Uterus (tissue), 4 donors: ENCODE results near the gene RNF175. TPM values are rescaled to one million over a fixed set of nuclear protein-coding genes. Genes with fewer than 3 reads are reported as not detected.

Experiments used
- DNase-seq, 2 donors: peaks; one replicate each; pipeline ENCODE4 v3.0.0-alpha.2; 2019 to 2020
- H3K27ac ChIP-seq, 2 donors: fragments of 200-600 bp; sonication (generic); 1 replicate in 1 of 2; 2 replicates in 1 of 2; pipeline ENCODE4 v1.5.1; 2016 to 2018
- H3K27me3 ChIP-seq, 2 donors: fragments of 200-600 bp; sonication (generic); one replicate each; pipeline ENCODE4 v1.5.1; 2018 to 2019; ENCODE audit warnings: control low read depth in 1 of 2
- H3K36me3 ChIP-seq, 2 donors: fragments of 200-600 bp; sonication (generic); one replicate each; pipeline ENCODE4 v1.5.1; 2019; ENCODE audit warnings: control low read depth in 1 of 2
- H3K4me1 ChIP-seq, 2 donors: fragments of 200-600 bp; sonication (generic); one replicate each; pipeline ENCODE4 v1.5.1; 2018 to 2019; ENCODE audit warnings: control low read depth in 1 of 2
- H3K4me3 ChIP-seq, 2 donors: fragments of 200-600 bp; sonication (generic); 1 replicate in 1 of 2; 2 replicates in 1 of 2; pipeline ENCODE4 v1.5.1; 2018 to 2019; ENCODE audit warnings: mild to moderate bottlenecking in 1 of 2
- H3K9me3 ChIP-seq, 2 donors: fragments of 200-600 bp; sonication (generic); one replicate each; pipeline ENCODE4 v1.5.1; 2019; ENCODE audit warnings: control low read depth in 1 of 2
- POLR2A ChIP-seq, 2 donors: fragments of 450-650 bp; IDR thresholded peaks; one replicate each; pipeline ENCODE4 v1.6.1; 2016; ENCODE audit warnings: antibody characterized with exemption in 2 of 2, mild to moderate bottlenecking in 1 of 2, moderate library complexity in 1 of 2
- intact Hi-C: fragments of 100-400 bp; cut with DNase I; formaldehyde crosslinking; loops from one replicate; pipeline ENCODE4 v1.15.1; 2023; ENCODE audit warnings: low total_unique reads
- total RNA-seq, 4 donors: library from RNA; depleted of rRNA in 3 of 4; stranded (reverse); fragments of >200 nt in 3 of 4; gene quantifications; one replicate each; pipeline versions ENCODE4 v1.1.0 to v1.2.4, GENCODE V29; 2014 to 2023
- TF ChIP-seq, protein P1 (sequence below), 4 experiments: fragments of 200-600 bp in 2 of 4; fragments of 450-650 bp in 2 of 4; sonication (generic) in 2 of 4; IDR thresholded peaks; one replicate each; pipeline ENCODE4 v1.5.1; 2016 to 2019; ENCODE audit warnings: antibody characterized with exemption in 4 of 4, mild to moderate bottlenecking in 2 of 4, moderate library complexity in 1 of 4
- donor health status: DM: yes; HTN: yes; CAD: no.

Gene RNF175
- total RNA-seq, 4 donors from 2014 or later: 3.9 TPM; not detected in 3

GRCh38 chr4:153788051-153788412, 28.2 kb upstream of the RNF175 start:
- Histone ChIP-seq H3K27ac (no peak overlapping the region), H3K4me3 (no peak overlapping the region), H3K36me3 (no peaks in the 10 kb centered on the region), H3K9me3 (no peaks in the 10 kb centered on the region), H3K27me3 (peaks cover 10 to 34% of the 10 kb centered on the region in 2 donors), H3K4me1 (peaks cover 0 to 6% of the 10 kb centered on the region in 2 donors)
- DNase-seq: no peak
- TF ChIP-seq, protein P1, sequence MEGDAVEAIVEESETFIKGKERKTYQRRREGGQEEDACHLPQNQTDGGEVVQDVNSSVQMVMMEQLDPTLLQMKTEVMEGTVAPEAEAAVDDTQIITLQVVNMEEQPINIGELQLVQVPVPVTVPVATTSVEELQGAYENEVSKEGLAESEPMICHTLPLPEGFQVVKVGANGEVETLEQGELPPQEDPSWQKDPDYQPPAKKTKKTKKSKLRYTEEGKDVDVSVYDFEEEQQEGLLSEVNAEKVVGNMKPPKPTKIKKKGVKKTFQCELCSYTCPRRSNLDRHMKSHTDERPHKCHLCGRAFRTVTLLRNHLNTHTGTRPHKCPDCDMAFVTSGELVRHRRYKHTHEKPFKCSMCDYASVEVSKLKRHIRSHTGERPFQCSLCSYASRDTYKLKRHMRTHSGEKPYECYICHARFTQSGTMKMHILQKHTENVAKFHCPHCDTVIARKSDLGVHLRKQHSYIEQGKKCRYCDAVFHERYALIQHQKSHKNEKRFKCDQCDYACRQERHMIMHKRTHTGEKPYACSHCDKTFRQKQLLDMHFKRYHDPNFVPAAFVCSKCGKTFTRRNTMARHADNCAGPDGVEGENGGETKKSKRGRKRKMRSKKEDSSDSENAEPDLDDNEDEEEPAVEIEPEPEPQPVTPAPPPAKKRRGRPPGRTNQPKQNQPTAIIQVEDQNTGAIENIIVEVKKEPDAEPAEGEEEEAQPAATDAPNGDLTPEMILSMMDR (IDR thresholded peaks at IDR 0.05): no peak
- no peak for TF ChIP-seq POLR2A (IDR thresholded peaks at IDR 0.05)
- intact Hi-C loops: no loop called here

GRCh38 chr4:153787575-153787974, 27.8 kb upstream of the RNF175 start:
- Histone ChIP-seq H3K9me3 (no peaks in the 10 kb centered on the region), H3K36me3 (no peaks in the 10 kb centered on the region), H3K4me1 (peaks cover 0 to 6% of the 10 kb centered on the region in 2 donors), H3K27ac (no peak overlapping the region), H3K27me3 (peaks cover 10 to 31% of the 10 kb centered on the region in 2 donors), H3K4me3 (no peak overlapping the region)
- intact Hi-C loops: no loop called here
- no peak for DNase-seq
- TF ChIP-seq, protein P1 (IDR thresholded peaks at IDR 0.05): no peak
- TF ChIP-seq POLR2A (IDR thresholded peaks at IDR 0.05): no peak

- intact Hi-C loops: no loop called here
- H3K9me3 ChIP-seq: no peaks in the 10 kb centered on the region
- peaks cover 10 to 28% of the 10 kb centered on the region in 2 donors for H3K27me3 ChIP-seq
- no peak overlapping the region for H3K4me3 ChIP-seq
- DNase-seq: no peak
- H3K36me3 ChIP-seq: no peaks in the 10 kb centered on the region
- H3K27ac ChIP-seq: no peak overlapping the region
- peaks cover 0 to 6% of the 10 kb centered on the region in 2 donors for H3K4me1 ChIP-seq
- TF ChIP-seq, protein P1 (IDR thresholded peaks at IDR 0.05): no peak
- TF ChIP-seq POLR2A (IDR thresholded peaks at IDR 0.05): no peak
Observed at GRCh38 chr4:153787061-153787560, 27.3 kb upstream of the RNF175 start.

GRCh38 chr4:153785910-153786721, 26.3 kb upstream of the RNF175 start:
- Histone ChIP-seq H3K4me1 (peaks cover 0 to 6% of the 10 kb centered on the region in 2 donors), H3K36me3 (no peaks in the 10 kb centered on the region), H3K4me3 (no peak overlapping the region), H3K9me3 (no peaks in the 10 kb centered on the region), H3K27me3 (peaks cover 10 to 19% of the 10 kb centered on the region in 2 donors), H3K27ac (no peak overlapping the region)
- intact Hi-C loops: no loop called here
- no peak for DNase-seq
- TF ChIP-seq, protein P1 (IDR thresholded peaks at IDR 0.05): peak in 2 of 4 experiments; percentile 32 to 34
- TF ChIP-seq POLR2A (IDR thresholded peaks at IDR 0.05): no peak

DNA sequence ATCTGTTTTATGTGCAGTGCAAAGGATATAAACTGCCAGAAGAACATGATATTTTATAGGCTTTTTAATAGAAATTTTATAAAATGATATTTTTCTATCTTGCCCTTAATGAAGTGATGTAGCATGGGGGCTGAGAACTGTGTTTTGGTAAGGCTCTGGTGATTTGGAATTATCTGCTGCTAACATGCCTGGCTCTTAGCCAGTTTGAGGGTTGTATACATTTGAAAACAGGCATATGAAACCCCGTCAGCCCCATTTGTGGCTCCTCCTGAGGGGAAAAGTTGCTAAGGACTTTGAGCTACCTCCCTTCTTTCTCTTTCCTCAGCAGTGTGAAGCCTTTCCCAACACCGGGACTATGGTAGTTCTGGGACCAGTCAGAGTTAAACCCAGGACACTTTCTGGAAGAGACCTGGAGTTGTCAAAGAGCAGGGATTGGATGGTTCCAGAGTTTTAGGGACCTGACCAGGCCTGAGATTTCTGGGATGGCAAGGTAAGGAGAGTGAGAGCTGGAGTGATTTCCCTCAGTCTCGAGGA, 24.4 kb upstream of the RNF175 start:
- Histone ChIP-seq H3K4me3 (no peak overlapping the region), H3K27ac (no peak overlapping the region), H3K4me1 (peaks cover 0 to 5% of the 10 kb centered on the region in 2 donors), H3K9me3 (no peaks in the 10 kb centered on the region), H3K27me3 (peaks cover 0 to 3% of the 10 kb centered on the region in 2 donors), H3K36me3 (no peaks in the 10 kb centered on the region)
- TF ChIP-seq POLR2A (IDR thresholded peaks at IDR 0.05): no peak
- TF ChIP-seq, protein P1 (IDR thresholded peaks at IDR 0.05): no peak
- no peak for DNase-seq
- intact Hi-C loops: no loop called here
